Vagina (tissue), 2 donors: ENCODE measurements around the gene RBBP5. TPM values are rescaled to one million over a fixed set of nuclear protein-coding genes. Genes with fewer than 3 reads are reported as not detected.

Experiments used
- DNase-seq, 2 donors: peaks; one replicate each; pipeline ENCODE4 v3.0.0-alpha.2; 2017; ENCODE audit errors: extremely low spot score in 2 of 2
- H3K27ac ChIP-seq: fragments of 200-600 bp; sonication (generic); one replicate; pipeline ENCODE4 v1.5.1; 2019
- H3K27me3 ChIP-seq: fragments of 200-600 bp; sonication (generic); one replicate; pipeline ENCODE4 v1.5.1; 2019
- H3K36me3 ChIP-seq, 2 donors: fragments of 200-600 bp; sonication (generic); one replicate each; pipeline ENCODE4 v1.5.1; 2017 to 2019
- H3K4me1 ChIP-seq: fragments of 200-600 bp; sonication (generic); one replicate; pipeline ENCODE4 v1.5.1; 2019
- H3K4me3 ChIP-seq, 2 donors: fragments of 200-600 bp; sonication (generic); 1 replicate in 1 of 2; 2 replicates in 1 of 2; pipeline ENCODE4 v1.5.1; 2016 to 2019
- H3K9me3 ChIP-seq: fragments of 200-600 bp; sonication (generic); one replicate; pipeline ENCODE4 v1.5.1; 2019
- CTCF ChIP-seq, 3 experiments: fragments of 450-650 bp in 2 of 3; fragments of 200-600 bp in 1 of 3; sonication (generic) in 1 of 3; IDR thresholded peaks; one replicate each; pipeline ENCODE4 v1.5.1; 2017 to 2019; ENCODE audit warnings: antibody characterized with exemption in 3 of 3, mild to moderate bottlenecking in 2 of 3, moderate library complexity in 2 of 3
- POLR2A ChIP-seq, 2 donors: fragments of 450-650 bp; IDR thresholded peaks; one replicate each; pipeline ENCODE4 v1.6.1; 2017; ENCODE audit warnings: antibody characterized with exemption in 2 of 2, mild to moderate bottlenecking in 2 of 2, moderate library complexity in 2 of 2
- POLR2AphosphoS5 ChIP-seq, 2 donors: sonication (generic); formaldehyde crosslinking; IDR thresholded peaks; one replicate each; pipeline ENCODE4 v1.9.0; 2017; ENCODE audit warnings: antibody characterized with exemption in 2 of 2, mild to moderate bottlenecking in 2 of 2, low read depth in 1 of 2; ENCODE audit not compliant: insufficient read depth in 1 of 2
- intact Hi-C: fragments of 100-400 bp; cut with DNase I; formaldehyde crosslinking; loops from one replicate; pipeline ENCODE4 v1.15.1; 2023
- total RNA-seq: library from RNA; depleted of rRNA; stranded (reverse); fragments of >200 nt; gene quantifications from one replicate; pipeline ENCODE4 v1.2.3, GENCODE V29; 2016

RBBP5 gene
- total RNA-seq, 1 donor from 2014 or later = 11.3 TPM

- intact Hi-C loops = no loop called here
- no peak overlapping the region for H3K4me3 ChIP-seq
- no peak overlapping the region for H3K27ac ChIP-seq
- H3K4me1 ChIP-seq = peaks cover under 1% of the 10 kb centered on the region
- DNase-seq = no peak
- TF ChIP-seq POLR2A (IDR thresholded peaks at IDR 0.05) = no peak
- H3K36me3 ChIP-seq = no peaks in the 10 kb centered on the region
- no peaks in the 10 kb centered on the region for H3K9me3 ChIP-seq
- no peaks in the 10 kb centered on the region for H3K27me3 ChIP-seq
Observed at GRCh38 chr1:205128050-205128449, 6.3 kb upstream of the RBBP5 start.

- intact Hi-C loops = no loop called here
- Histone ChIP-seq H3K4me1 (peaks cover 4% of the 10 kb centered on the region), H3K4me3 (no peak overlapping the region), H3K9me3 (no peaks in the 10 kb centered on the region), H3K36me3 (no peaks in the 10 kb centered on the region), H3K27ac (no peak overlapping the region), H3K27me3 (no peaks in the 10 kb centered on the region)
- DNase-seq = no peak
- no peak for TF ChIP-seq CTCF (IDR thresholded peaks at IDR 0.05)
- TF ChIP-seq POLR2A (IDR thresholded peaks at IDR 0.05) = no peak
- no peak for TF ChIP-seq POLR2AphosphoS5 (IDR thresholded peaks at IDR 0.05; ENCODE audit: insufficient read depth in 1 of 2, low read depth in 1 of 2)
Observed at GRCh38 chr1:205127646-205128045, 5.9 kb upstream of the RBBP5 start.

- H3K4me1 ChIP-seq = peaks cover 22% of the 10 kb centered on the region
- no peak for DNase-seq
- no peaks in the 10 kb centered on the region for H3K27me3 ChIP-seq
- TF ChIP-seq POLR2AphosphoS5 (IDR thresholded peaks at IDR 0.05; ENCODE audit: insufficient read depth in 1 of 2, low read depth in 1 of 2) (no peak), POLR2A (IDR thresholded peaks at IDR 0.05) (no peak), CTCF (IDR thresholded peaks at IDR 0.05) (no peak)
- no peak overlapping the region for H3K4me3 ChIP-seq
- H3K36me3 ChIP-seq = no peaks in the 10 kb centered on the region
- H3K9me3 ChIP-seq = no peaks in the 10 kb centered on the region
- no peak overlapping the region for H3K27ac ChIP-seq
- intact Hi-C loops = no loop called here
Observed at GRCh38 chr1:205124726-205125125, 2.9 kb upstream of the RBBP5 start.

GRCh38 chr1:205122489-205122882, 708 bp upstream of the RBBP5 start:
- Histone ChIP-seq H3K36me3 (no peaks in the 10 kb centered on the region), H3K27ac (peak overlapping the region; percentile 86), H3K4me3 (peak overlapping the region; percentile 70 to 97), H3K27me3 (no peaks in the 10 kb centered on the region), H3K4me1 (peaks cover 40% of the 10 kb centered on the region), H3K9me3 (no peaks in the 10 kb centered on the region)
- no peak for DNase-seq
- intact Hi-C loops = no loop called here
- TF ChIP-seq POLR2AphosphoS5 (IDR thresholded peaks at IDR 0.05; ENCODE audit: insufficient read depth in 1 of 2, low read depth in 1 of 2) (no peak), POLR2A (IDR thresholded peaks at IDR 0.05) (no peak), CTCF (IDR thresholded peaks at IDR 0.05) (no peak)

- Histone ChIP-seq H3K27ac (no peak overlapping the region), H3K4me3 (no peak overlapping the region), H3K36me3 (peaks cover 0 to 11% of the 10 kb centered on the region in 2 donors), H3K4me1 (peaks cover 40% of the 10 kb centered on the region), H3K9me3 (no peaks in the 10 kb centered on the region), H3K27me3 (no peaks in the 10 kb centered on the region)
- intact Hi-C loops = loop anchor here (10.0 kb wide), 1 partner anchor 136 kb away; no protein-coding TSS in a partner anchor
- no peak for DNase-seq
- TF ChIP-seq CTCF (IDR thresholded peaks at IDR 0.05) (no peak), POLR2AphosphoS5 (IDR thresholded peaks at IDR 0.05; ENCODE audit: insufficient read depth in 1 of 2, low read depth in 1 of 2) (no peak), POLR2A (IDR thresholded peaks at IDR 0.05) (no peak)
Observed at GRCh38 chr1:205118752-205119151, 3.0 kb downstream of the RBBP5 start.
